HFFc6 (cell line): ENCODE data around the gene ZNF792. TPM values are rescaled to one million over a fixed set of nuclear protein-coding genes. Genes with fewer than 3 reads are reported as not detected.
"Not testable (repeated sequence)": the region's sequence is repeated elsewhere in the genome, so short reads cannot be mapped to it uniquely, and the experiment has no call there.

Source experiments
- DNase-seq: peaks from one replicate; pipeline ENCODE4 v3.0.0-alpha.2; 2018
- H3K27ac Mint-ChIP-seq: 2 replicates; pipeline ENCODE4 v1.8.0; 2020; ENCODE audit warnings: mild to moderate bottlenecking, mixed read lengths
- H3K27me3 Mint-ChIP-seq: 2 replicates; pipeline ENCODE4 v1.8.0; 2021; ENCODE audit warnings: mild to moderate bottlenecking, moderate library complexity, mixed read lengths; ENCODE audit not compliant: insufficient read depth
- H3K36me3 Mint-ChIP-seq: 2 replicates; pipeline ENCODE4 v1.8.0; 2021; ENCODE audit warnings: low read depth, mixed read lengths
- H3K4me1 Mint-ChIP-seq: 2 replicates; pipeline ENCODE4 v1.8.0; 2020; ENCODE audit warnings: low read depth, mixed read lengths
- H3K4me3 Mint-ChIP-seq: 2 replicates; pipeline ENCODE4 v1.8.0; 2020; ENCODE audit warnings: mild to moderate bottlenecking, moderate library complexity, mixed read lengths
- H3K9me3 Mint-ChIP-seq: 2 replicates; pipeline ENCODE4 v1.8.0; 2020; ENCODE audit warnings: mild to moderate bottlenecking, mixed read lengths
- CTCF ChIP-seq: fragments of 200-600 bp; sonication (generic); IDR thresholded peaks from 2 replicates; pipeline ENCODE4 v1.5.0; 2021; ENCODE audit warnings: antibody characterized with exemption, mild to moderate bottlenecking
- total RNA-seq, 6 experiments: library from RNA; stranded (reverse); fragmentation: NEBNext Ultra II Directional; extraction: Animal tissue kit (Norgen Biotek cat#: 25700); gene quantifications; 2 replicates in 1 of 6; 3 replicates in 5 of 6; pipeline ENCODE4 v1.2.3, GENCODE V29; 2021

The ZNF792 gene
- total RNA-seq, 6 experiments from 2014 or later = 2.7 to 3.2 (median 3.0) TPM

- no peak overlapping the region for H3K27ac Mint-ChIP-seq
- peaks cover 37% of the 10 kb centered on the region for H3K9me3 Mint-ChIP-seq
- no peaks in the 10 kb centered on the region for H3K4me1 Mint-ChIP-seq
- peaks cover 2% of the 10 kb centered on the region; the same call in 1 of the 2 replicates for H3K27me3 Mint-ChIP-seq
- no peak for DNase-seq
- no peak overlapping the region for H3K4me3 Mint-ChIP-seq
- H3K36me3 Mint-ChIP-seq = peaks cover 5% of the 10 kb centered on the region; the same call in 1 of the 2 replicates
- no peak for TF ChIP-seq CTCF
These were observed 45.8 kb downstream of the ZNF792 start for GRCh38 chr19:34918190-34918589.

DNA sequence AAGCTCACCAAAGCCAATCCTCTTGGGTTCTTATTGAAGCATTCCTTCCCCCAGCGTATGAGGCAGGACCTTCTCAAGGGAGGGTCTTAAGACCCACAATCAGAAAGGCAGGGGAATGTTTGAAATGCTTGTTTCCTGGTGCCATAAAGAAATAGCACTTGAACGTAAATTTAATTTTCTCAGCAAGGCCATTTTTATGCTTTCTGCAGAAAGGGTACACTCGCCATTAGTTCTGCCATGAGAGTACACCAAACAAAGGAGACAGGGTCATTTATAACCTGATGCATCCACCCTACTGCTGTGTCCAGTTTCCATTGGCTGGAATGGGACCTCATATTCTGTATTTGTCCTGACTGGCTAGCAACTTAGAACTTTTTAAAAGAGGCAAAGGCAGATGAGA is 46.9 kb downstream of the ZNF792 start:
- H3K4me1 Mint-ChIP-seq, H3K27ac Mint-ChIP-seq, DNase-seq, H3K4me3 Mint-ChIP-seq, H3K36me3 Mint-ChIP-seq, H3K27me3 Mint-ChIP-seq: not testable (repeated sequence)
- H3K9me3 Mint-ChIP-seq = peaks cover 37% of the 10 kb centered on the region

- Mint-ChIP-seq H3K27ac (no peak overlapping the region), H3K9me3 (peaks cover 5% of the 10 kb centered on the region; the same call in 1 of the 2 replicates), H3K4me1 (no peaks in the 10 kb centered on the region)
These were observed 53.3 kb downstream of the ZNF792 start for GRCh38 chr19:34910770-34911169.

More at GRCh38 chr19:34910770-34911169, 53.3 kb downstream of the ZNF792 start:
- no peak for TF ChIP-seq CTCF
- Mint-ChIP-seq H3K4me3 (no peak overlapping the region), H3K27me3 (peaks cover 1% of the 10 kb centered on the region; the same call in 1 of the 2 replicates), H3K36me3 (no peaks in the 10 kb centered on the region)
- no peak for DNase-seq

Other genes starting within 250 kb of the ZNF792 start
- 1 to 10 TPM; 3.7 to 5.6 (median 4.4) TPM for gene ZNF181, start 230.0 kb downstream of the ZNF792 start, total RNA-seq
- gene ZNF599, start 191.0 kb downstream of the ZNF792 start, total RNA-seq = 1 to 10 TPM; 4.1 to 5.6 (median 4.8) TPM
- gene ZNF30, start 37.3 kb downstream of the ZNF792 start, total RNA-seq = 1 to 10 TPM; 1.9 to 3.1 (median 2.2) TPM
- 10 to 100 TPM; 48.2 to 51.3 (median 50.0) TPM for gene GRAMD1A, start 36.1 kb upstream of the ZNF792 start, total RNA-seq
- gene SCN1B, start 66.2 kb upstream of the ZNF792 start, total RNA-seq = 10 to 100 TPM in 4 of 6 experiments, 1 to 10 TPM in 2; 6.8 to 14.2 (median 12.6) TPM
- gene HPN, start 77.5 kb upstream of the ZNF792 start, total RNA-seq = not detected
- gene FXYD3, start 151.6 kb upstream of the ZNF792 start, total RNA-seq = not detected
- under 1 TPM in 5 of 6 experiments, not detected in 1; 0.08 to 0.17 (median 0.10) TPM for gene LGI4, start 170.8 kb upstream of the ZNF792 start, total RNA-seq
- gene FXYD1, start 174.6 kb upstream of the ZNF792 start, total RNA-seq = 1 to 10 TPM in 4 of 6 experiments, under 1 TPM in 1, not detected in 1; 0.92 to 2.7 (median 2.1) TPM
- gene FXYD7, start 179.0 kb upstream of the ZNF792 start, total RNA-seq = under 1 TPM in 3 of 6 experiments, not detected in 3; 0.32 to 0.87 (median 0.68) TPM
- gene FXYD5, start 190.5 kb upstream of the ZNF792 start, total RNA-seq = 100 to 1,000 TPM; 317 to 417 (median 353) TPM